ENCODE measurements around the gene CLEC9A. TPM values are rescaled to one million over a fixed set of nuclear protein-coding genes. Genes with fewer than 3 reads are reported as not detected.

Gene CLEC9A
- polyA plus RNA-seq, 2 of the 4 experiments (the other 2 are of a cell fraction), result not detected

DNA sequence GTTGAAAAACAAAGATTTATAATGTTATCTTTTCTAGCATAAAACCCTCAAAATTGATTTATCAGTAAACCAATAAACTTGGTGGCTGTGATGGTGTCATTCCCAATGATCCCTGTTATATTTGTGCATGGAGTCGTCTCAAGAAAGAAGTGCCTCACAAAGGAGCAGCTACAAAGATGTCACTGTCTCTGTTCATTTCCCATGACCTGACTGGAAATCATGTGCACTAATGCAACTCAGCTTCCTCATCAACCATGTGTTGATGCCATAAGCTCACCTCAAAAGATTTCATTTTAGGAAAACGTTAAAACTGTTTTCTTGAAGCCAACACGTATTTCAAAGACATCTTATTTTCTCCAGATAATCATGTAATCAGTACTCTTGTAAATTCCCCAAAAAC is 39.5 kb downstream of the CLEC9A start:
- no peaks in the 10 kb centered on the region for H3K9me3 ChIP-seq
- FAIRE-seq (peak; percentile 18), DNase-seq (ENCODE audit: low read depth in 1 of 2, low spot score in 1 of 2) (no peak), ATAC-seq (no peak)
- ChIA-PET CTCF (no interaction called here), POLR2A (no interaction called here)
- no peaks in the 10 kb centered on the region for H3K4me1 ChIP-seq
- WGBS (ENCODE audit: missing lambda C conversion rate), result 1% methylated on average over 3 of the region's 3 CpGs
- H3K27ac ChIP-seq, result no peak overlapping the region
- H3K4me3 ChIP-seq, result no peak overlapping the region
- TF ChIP-seq ZNF302 (CRISPR knock-in tag; IDR thresholded peaks at IDR 0.05) (no peak), ESRRA (IDR thresholded peaks at IDR 0.05; ENCODE audit: borderline replicate concordance, low read length) (no peak), BHLHE40 (IDR thresholded peaks at IDR 0.05; ENCODE audit: low read depth, low read length) (no peak), CTCF (IDR thresholded peaks at IDR 0.05) (no peak), RAD21 (conservative IDR thresholded peaks at IDR 0.05 in 1 of 2, IDR thresholded peaks at IDR 0.05 in 1 of 2) (no peak), CBX2 (IDR thresholded peaks at IDR 0.05; ENCODE audit: borderline replicate concordance, low read depth) (no peak), FOSB (CRISPR knock-in tag; IDR thresholded peaks at IDR 0.05) (no peak), HES2 (IDR thresholded peaks at IDR 0.05) (no peak), HOXB13 (CRISPR knock-in tag; IDR thresholded peaks at IDR 0.05; ENCODE audit: low read depth) (no peak), POLR2AphosphoS2 (conservative IDR thresholded peaks at IDR 0.05; ENCODE audit: low read length) (no peak), RARB (CRISPR knock-in tag; IDR thresholded peaks at IDR 0.05) (no peak)
- TF ChIP-seq, protein P1, sequence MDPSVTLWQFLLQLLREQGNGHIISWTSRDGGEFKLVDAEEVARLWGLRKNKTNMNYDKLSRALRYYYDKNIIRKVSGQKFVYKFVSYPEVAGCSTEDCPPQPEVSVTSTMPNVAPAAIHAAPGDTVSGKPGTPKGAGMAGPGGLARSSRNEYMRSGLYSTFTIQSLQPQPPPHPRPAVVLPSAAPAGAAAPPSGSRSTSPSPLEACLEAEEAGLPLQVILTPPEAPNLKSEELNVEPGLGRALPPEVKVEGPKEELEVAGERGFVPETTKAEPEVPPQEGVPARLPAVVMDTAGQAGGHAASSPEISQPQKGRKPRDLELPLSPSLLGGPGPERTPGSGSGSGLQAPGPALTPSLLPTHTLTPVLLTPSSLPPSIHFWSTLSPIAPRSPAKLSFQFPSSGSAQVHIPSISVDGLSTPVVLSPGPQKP (IDR thresholded peaks at IDR 0.05; ENCODE audit: low read depth, low read length), result no peak
- no peak overlapping the region for H3K4me2 ChIP-seq

DNA sequence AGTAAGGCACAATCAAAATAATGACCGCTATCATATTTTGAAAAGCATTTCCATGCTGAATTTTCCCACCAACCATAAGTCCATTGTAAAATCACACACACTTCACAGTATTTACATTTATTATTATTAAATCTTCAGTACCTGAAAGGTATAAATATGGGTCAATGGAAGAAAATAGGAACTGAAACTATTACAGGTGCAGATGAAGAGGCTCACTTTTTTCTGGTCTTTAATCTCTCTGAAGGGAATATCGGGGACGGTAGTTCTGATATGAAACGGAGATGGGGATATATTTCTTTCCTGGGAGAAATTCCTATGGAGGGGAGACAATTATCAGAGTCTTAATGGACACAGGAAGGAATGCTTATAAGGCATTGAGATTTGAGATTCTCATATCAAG is 39.9 kb downstream of the CLEC9A start:
- no peak overlapping the region for H3K4me3 ChIP-seq
- ATAC-seq, result no peak
- CTCF ChIA-PET, result no interaction called here
- no peaks in the 10 kb centered on the region for H3K9me3 ChIP-seq
- DNase-seq (ENCODE audit: low read depth in 1 of 2, low spot score in 1 of 2), result no peak
- H3K4me1 ChIP-seq, result no peaks in the 10 kb centered on the region
- POLR2A ChIA-PET, result no interaction called here
- TF ChIP-seq MAFK (IDR thresholded peaks at IDR 0.05; ENCODE audit: partially characterized antibody) (no peak), FOXS1 (CRISPR knock-in tag; IDR thresholded peaks at IDR 0.05) (no peak), FOSB (CRISPR knock-in tag; IDR thresholded peaks at IDR 0.05) (no peak), ZC3H11A (IDR thresholded peaks at IDR 0.05) (no peak), HOXA7 (CRISPR knock-in tag; IDR thresholded peaks at IDR 0.05) (no peak), SMC3 (IDR thresholded peaks at IDR 0.05) (no peak), EP300 (IDR thresholded peaks at IDR 0.05) (no peak), USF2 (IDR thresholded peaks at IDR 0.05) (no peak), TP53 (CRISPR knock-in tag; IDR thresholded peaks at IDR 0.05) (no peak)
- TF ChIP-seq, protein P2, sequence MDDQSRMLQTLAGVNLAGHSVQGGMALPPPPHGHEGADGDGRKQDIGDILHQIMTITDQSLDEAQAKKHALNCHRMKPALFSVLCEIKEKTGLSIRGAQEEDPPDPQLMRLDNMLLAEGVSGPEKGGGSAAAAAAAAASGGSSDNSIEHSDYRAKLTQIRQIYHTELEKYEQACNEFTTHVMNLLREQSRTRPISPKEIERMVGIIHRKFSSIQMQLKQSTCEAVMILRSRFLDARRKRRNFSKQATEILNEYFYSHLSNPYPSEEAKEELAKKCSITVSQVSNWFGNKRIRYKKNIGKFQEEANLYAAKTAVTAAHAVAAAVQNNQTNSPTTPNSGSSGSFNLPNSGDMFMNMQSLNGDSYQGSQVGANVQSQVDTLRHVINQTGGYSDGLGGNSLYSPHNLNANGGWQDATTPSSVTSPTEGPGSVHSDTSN (IDR thresholded peaks at IDR 0.05), result no peak
- H3K27ac ChIP-seq, result no peak overlapping the region
- 66% methylated on average over 4 of the region's 4 CpGs for WGBS (ENCODE audit: missing lambda C conversion rate)
- FAIRE-seq, result no peak
- H3K4me2 ChIP-seq, result no peak overlapping the region

Measured in A549 (cell line).